H9 (cell line): ENCODE results near the gene CCDC127. TPM values are rescaled to one million over a fixed set of nuclear protein-coding genes. Genes with fewer than 3 reads are reported as not detected.

ENCODE experiments used
- DNase-seq: peaks from one replicate; pipeline ENCODE4 v3.0.0-alpha.2; 2017
- H2AFZ ChIP-seq: one replicate; pipeline ENCODE4 v1.6.1; 2013; ENCODE audit warnings: mild to moderate bottlenecking, low read length, control low read depth, moderate library complexity
- H2AK5ac ChIP-seq: 2 replicates; pipeline ENCODE4 v1.6.1; 2013; ENCODE audit warnings: low read length, control low read depth, mixed read lengths; ENCODE audit not compliant: insufficient read length
- H2BK120ac ChIP-seq: one replicate; pipeline ENCODE4 v1.6.1; 2013; ENCODE audit warnings: low read depth, mild to moderate bottlenecking, low read length, control low read depth, inconsistent platforms; ENCODE audit not compliant: poor library complexity, severe bottlenecking
- H2BK12ac ChIP-seq: 2 replicates; pipeline ENCODE4 v1.6.1; 2013; ENCODE audit warnings: low read length, control low read depth, mixed read lengths, low read depth; ENCODE audit not compliant: insufficient read length
- H2BK15ac ChIP-seq: 2 replicates; pipeline ENCODE4 v1.6.1; 2013; ENCODE audit warnings: low read depth, low read length, control low read depth
- H2BK20ac ChIP-seq: one replicate; pipeline ENCODE4 v1.6.1; 2013; ENCODE audit warnings: low read depth, mild to moderate bottlenecking, low read length, control low read depth, inconsistent platforms; ENCODE audit not compliant: poor library complexity, severe bottlenecking
- H2BK5ac ChIP-seq: 2 replicates; pipeline ENCODE4 v1.6.1; 2013; ENCODE audit warnings: low read length, control low read depth, mixed read lengths; ENCODE audit not compliant: insufficient read length
- H3K14ac ChIP-seq: 2 replicates; pipeline ENCODE4 v1.6.1; 2013; ENCODE audit warnings: low read length, control low read depth; ENCODE audit not compliant: insufficient read depth
- H3K18ac ChIP-seq: 2 replicates; pipeline ENCODE4 v1.6.1; 2013; ENCODE audit warnings: low read depth, mild to moderate bottlenecking, mixed read lengths, low read length, control low read depth; ENCODE audit not compliant: insufficient read length
- H3K23ac ChIP-seq: 2 replicates; pipeline ENCODE4 v1.6.1; 2013; ENCODE audit warnings: low read length, control low read depth, mixed read lengths, low read depth; ENCODE audit not compliant: insufficient read length
- H3K23me2 ChIP-seq: 2 replicates; pipeline ENCODE4 v1.6.1; 2013; ENCODE audit warnings: low read depth, mild to moderate bottlenecking, mixed read lengths, low read length, control low read depth; ENCODE audit not compliant: insufficient read length, poor library complexity, severe bottlenecking
- H3K27ac ChIP-seq: 2 replicates; pipeline ENCODE4 v1.5.1; 2013; ENCODE audit warnings: low read length, control low read depth, mixed read lengths, low read depth; ENCODE audit not compliant: insufficient read length
- H3K27me3 ChIP-seq: 2 replicates; pipeline ENCODE4 v1.6.1; 2013; ENCODE audit warnings: low read length, control low read depth, inconsistent platforms; ENCODE audit not compliant: insufficient read depth
- H3K4ac ChIP-seq: 2 replicates; pipeline ENCODE4 v1.6.1; 2013; ENCODE audit warnings: low read depth, mild to moderate bottlenecking, control low read depth, inconsistent platforms, low read length, moderate library complexity
- H3K4me1 ChIP-seq: 2 replicates; pipeline ENCODE4 v1.6.1; 2013; ENCODE audit warnings: low read length, control low read depth, inconsistent platforms; ENCODE audit not compliant: insufficient read depth
- H3K4me2 ChIP-seq: 2 replicates; pipeline ENCODE4 v1.6.1; 2013; ENCODE audit warnings: low read length, control low read depth, mixed read lengths; ENCODE audit not compliant: insufficient read length, insufficient read depth
- H3K56ac ChIP-seq: 2 replicates; pipeline ENCODE4 v1.6.1; 2013; ENCODE audit warnings: low read depth, mild to moderate bottlenecking, mixed read lengths, low read length, control low read depth; ENCODE audit not compliant: insufficient read length
- H3K79me1 ChIP-seq: 2 replicates; pipeline ENCODE4 v1.6.1; 2013; ENCODE audit warnings: low read depth, mild to moderate bottlenecking, moderate library complexity, low read length, control low read depth, inconsistent platforms; ENCODE audit not compliant: insufficient read depth, poor library complexity, severe bottlenecking
- H3K79me2 ChIP-seq: 2 replicates; pipeline ENCODE4 v1.6.1; 2013; ENCODE audit warnings: low read length, control low read depth, inconsistent platforms; ENCODE audit not compliant: insufficient read depth
- H3K9ac ChIP-seq: 2 replicates; pipeline ENCODE4 v1.6.1; 2013; ENCODE audit warnings: low read length, control low read depth, mixed read lengths; ENCODE audit not compliant: insufficient read length; ENCODE audit errors: extremely low read depth
- H3K9me3 ChIP-seq: one replicate; pipeline ENCODE4 v1.6.1; 2013; ENCODE audit warnings: low read depth, low read length, inconsistent platforms; ENCODE audit not compliant: control insufficient read depth
- H3T11ph ChIP-seq: one replicate; pipeline ENCODE4 v1.6.1; 2013; ENCODE audit warnings: mild to moderate bottlenecking, low read length, control low read depth, inconsistent platforms
- H4K20me1 ChIP-seq: one replicate; pipeline ENCODE4 v1.6.1; 2013; ENCODE audit not compliant: control insufficient read depth, insufficient read length, insufficient read depth
- H4K5ac ChIP-seq: 2 replicates; pipeline ENCODE4 v1.6.1; 2013; ENCODE audit warnings: low read depth, mild to moderate bottlenecking, mixed read lengths, low read length, control low read depth; ENCODE audit not compliant: insufficient read length
- H4K8ac ChIP-seq: replicated peaks from 2 replicates; pipeline ENCODE4 v1.6.1; 2013; ENCODE audit warnings: low read length, control low read depth, mixed read lengths, low read depth; ENCODE audit not compliant: insufficient read length
- H4K91ac ChIP-seq: 2 replicates; pipeline ENCODE4 v1.6.1; 2013; ENCODE audit warnings: low read depth, mild to moderate bottlenecking, moderate library complexity, mixed read lengths, low read length, control low read depth; ENCODE audit not compliant: insufficient read length
- H3K27ac Mint-ChIP-seq, 3 experiments: 2 replicates in 2 of 3; 3 replicates in 1 of 3; pipeline ENCODE4 v1.8.0; 2020 to 2021; ENCODE audit warnings: mixed read lengths in 3 of 3, mild to moderate bottlenecking in 1 of 3, moderate library complexity in 1 of 3
- H3K27me3 Mint-ChIP-seq: 2 replicates; pipeline ENCODE4 v1.8.0; 2021; ENCODE audit warnings: low read depth, mild to moderate bottlenecking, moderate library complexity, mixed read lengths
- H3K36me3 Mint-ChIP-seq, 3 experiments: 2 replicates in 2 of 3; 3 replicates in 1 of 3; pipeline ENCODE4 v1.8.0; 2020 to 2021; ENCODE audit warnings: low read depth in 3 of 3, mixed read lengths in 3 of 3; ENCODE audit not compliant: insufficient read depth in 1 of 3
- H3K4me1 Mint-ChIP-seq, 2 experiments: 2 replicates each; pipeline ENCODE4 v1.8.0; 2020; ENCODE audit warnings: mixed read lengths in 2 of 2
- H3K4me3 Mint-ChIP-seq, 2 experiments: 2 replicates in 1 of 2; 3 replicates in 1 of 2; pipeline ENCODE4 v1.8.0; 2020 to 2021; ENCODE audit warnings: mild to moderate bottlenecking in 2 of 2, mixed read lengths in 2 of 2, moderate library complexity in 1 of 2
- H3K9me3 Mint-ChIP-seq, 2 experiments: 2 replicates in 1 of 2; 3 replicates in 1 of 2; pipeline ENCODE4 v1.8.0; 2020; ENCODE audit warnings: mild to moderate bottlenecking in 2 of 2, mixed read lengths in 2 of 2, moderate library complexity in 1 of 2
- WGBS: extraction: QIAGEN DNeasy Blood & Tissue Kit; methylation state at CpG from one replicate; pipeline ENCODE4 v1.1.7; 2013; ENCODE audit warnings: missing lambda C conversion rate, low lambda C conversion rate, mixed read lengths; ENCODE audit not compliant: insufficient read length; ENCODE audit errors: extremely low coverage; 5-methylcytosine and 5-hydroxymethylcytosine counted together
- total RNA-seq: library from RNA; stranded (reverse); gene quantifications from 2 replicates; pipeline ENCODE4 v1.2.1, GENCODE V29; 2021
- TF ChIP-seq, protein P1 (sequence below): fragments of 200-600 bp; sonication (generic); conservative IDR thresholded peaks from 3 replicates; pipeline ENCODE4 v1.8.0; 2021; ENCODE audit warnings: antibody characterized with exemption, mild to moderate bottlenecking

Gene CCDC127
- total RNA-seq, 1 experiment from 2014 or later, result 9.0 TPM

DNA sequence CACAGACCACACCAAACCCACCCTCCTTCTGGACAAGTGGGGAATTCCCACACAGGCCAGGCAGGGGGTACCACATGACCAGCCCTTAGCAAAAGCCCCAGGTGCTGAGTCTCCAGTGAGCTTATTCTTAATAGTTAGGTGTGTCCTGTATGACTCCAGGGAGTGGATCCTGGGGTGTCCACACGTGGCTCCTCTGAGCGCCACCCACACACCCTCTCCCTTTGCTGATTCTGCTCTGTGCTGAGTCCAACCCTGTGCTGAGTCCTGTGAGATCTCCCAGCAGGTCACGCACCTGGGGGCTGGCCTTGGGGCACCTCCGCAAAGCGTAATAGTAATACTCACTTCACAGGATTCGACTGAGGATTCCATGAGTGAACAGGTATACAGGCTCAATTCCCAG lies 14.0 kb downstream of the CCDC127 start:
- Histone ChIP-seq H3K27me3 (no peaks in the 10 kb centered on the region), H3K79me2 (peaks cover 6% of the 10 kb centered on the region), H3K79me1 (peaks cover 10% of the 10 kb centered on the region), H4K91ac (no peak overlapping the region), H2BK120ac (no peak overlapping the region), H3K9ac (no peak overlapping the region), H2BK15ac (no peak overlapping the region), H3K14ac (no peak overlapping the region), H2BK20ac (no peak overlapping the region), H2AK5ac (no peak overlapping the region), H3T11ph (no peak overlapping the region), H3K4me2 (no peak overlapping the region), H3K23ac (no peak overlapping the region), H3K27ac (no peak overlapping the region), H4K8ac (no peak overlapping the region), H3K4me1 (peaks cover 3% of the 10 kb centered on the region; the same call in 1 of the 2 replicates), H4K20me1 (no peaks in the 10 kb centered on the region), H3K56ac (no peak overlapping the region), H3K18ac (no peak overlapping the region), H3K9me3 (no peaks in the 10 kb centered on the region), H4K5ac (no peak overlapping the region), H3K23me2 (no peaks in the 10 kb centered on the region), H2BK5ac (no peak overlapping the region), H3K4ac (no peak overlapping the region), H2BK12ac (no peak overlapping the region), H2AFZ (no peak overlapping the region)
- TF ChIP-seq, protein P1, sequence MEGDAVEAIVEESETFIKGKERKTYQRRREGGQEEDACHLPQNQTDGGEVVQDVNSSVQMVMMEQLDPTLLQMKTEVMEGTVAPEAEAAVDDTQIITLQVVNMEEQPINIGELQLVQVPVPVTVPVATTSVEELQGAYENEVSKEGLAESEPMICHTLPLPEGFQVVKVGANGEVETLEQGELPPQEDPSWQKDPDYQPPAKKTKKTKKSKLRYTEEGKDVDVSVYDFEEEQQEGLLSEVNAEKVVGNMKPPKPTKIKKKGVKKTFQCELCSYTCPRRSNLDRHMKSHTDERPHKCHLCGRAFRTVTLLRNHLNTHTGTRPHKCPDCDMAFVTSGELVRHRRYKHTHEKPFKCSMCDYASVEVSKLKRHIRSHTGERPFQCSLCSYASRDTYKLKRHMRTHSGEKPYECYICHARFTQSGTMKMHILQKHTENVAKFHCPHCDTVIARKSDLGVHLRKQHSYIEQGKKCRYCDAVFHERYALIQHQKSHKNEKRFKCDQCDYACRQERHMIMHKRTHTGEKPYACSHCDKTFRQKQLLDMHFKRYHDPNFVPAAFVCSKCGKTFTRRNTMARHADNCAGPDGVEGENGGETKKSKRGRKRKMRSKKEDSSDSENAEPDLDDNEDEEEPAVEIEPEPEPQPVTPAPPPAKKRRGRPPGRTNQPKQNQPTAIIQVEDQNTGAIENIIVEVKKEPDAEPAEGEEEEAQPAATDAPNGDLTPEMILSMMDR, result no peak
- Mint-ChIP-seq H3K4me3 (no peak overlapping the region), H3K27ac (no peak overlapping the region; a peak in 1 of 7 replicates), H3K4me1 (peaks cover 17 to 26% of the 10 kb centered on the region in 2 experiments), H3K27me3 (no peaks in the 10 kb centered on the region), H3K9me3 (no peaks in the 10 kb centered on the region), H3K36me3 (peaks cover 4 to 31% (median 28%) of the 10 kb centered on the region in 3 experiments; a peak in 6 of 7 replicates)
- no CpG with 5 or more reads among the region's 6 CpGs for WGBS
- DNase-seq, result no peak
